NCI-H128 (cell line): ENCODE results near the gene URB2.
A peak's percentile ranks its signal among the peaks of the same experiment; 100 is the strongest.

Experiments used
- DNase-seq: peaks from one replicate; lab custom pipeline; 2025; ENCODE audit not compliant: unreplicated experiment; lab: John Stamatoyannopoulos, UW

The URB2 gene

DNA sequence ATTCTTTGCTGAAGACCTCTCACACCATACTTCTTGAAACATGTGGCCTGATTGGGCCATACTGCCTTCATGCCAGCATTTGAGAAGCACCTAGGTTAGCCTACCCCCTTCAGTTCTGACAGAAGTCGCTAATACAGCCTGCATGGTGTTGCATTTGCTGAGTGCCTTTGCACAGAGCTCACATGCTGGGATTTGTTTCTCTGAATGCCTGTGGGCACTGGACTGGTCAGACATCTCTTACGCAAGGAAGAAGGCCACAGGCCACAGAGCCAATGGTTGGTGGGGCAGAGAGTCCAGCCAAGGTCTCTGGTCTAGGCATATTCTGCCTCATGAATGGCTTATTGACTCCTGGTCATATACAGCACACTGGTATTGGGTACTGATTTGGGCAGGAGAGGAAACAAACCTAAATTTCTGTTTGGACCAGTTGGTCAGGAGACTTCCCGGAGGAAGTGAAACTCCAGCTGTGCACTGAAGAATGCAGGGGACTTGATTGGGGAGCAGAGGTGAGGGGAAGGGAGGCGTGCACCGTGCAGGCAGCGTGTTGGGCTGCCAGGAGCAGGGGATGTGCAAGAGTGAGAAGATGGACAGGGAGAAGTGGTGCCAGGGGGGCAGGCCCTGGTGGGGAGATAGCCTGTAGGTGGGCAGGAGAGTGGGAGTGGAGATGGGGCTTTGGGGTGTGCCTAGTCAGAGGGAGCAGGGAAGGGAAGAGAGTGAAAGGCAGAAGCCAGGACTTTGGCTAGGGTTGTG is 18.1 kb downstream of the URB2 start:
- DNase-seq = no peak

- no peak for DNase-seq
These were observed 19.4 kb downstream of the URB2 start for GRCh38 chr1:229645324-229645993.

DNA sequence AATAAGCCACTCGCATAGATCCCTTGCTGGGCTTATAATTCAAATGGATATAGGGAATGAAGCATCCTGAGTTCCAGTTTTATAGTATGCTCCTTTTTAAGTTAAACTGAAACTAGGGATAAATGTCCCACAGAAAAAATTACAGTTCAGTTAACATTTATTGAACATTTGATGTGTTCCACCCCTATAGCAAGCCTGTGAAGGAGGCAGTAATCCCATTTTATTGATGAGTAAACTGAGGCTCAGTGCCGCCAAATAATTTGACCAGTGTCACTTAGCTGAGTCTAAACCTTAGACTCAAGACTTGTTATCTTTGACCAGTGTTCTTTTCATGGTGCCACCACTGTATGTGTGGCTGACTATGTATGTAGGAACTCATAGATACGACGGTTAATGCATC is 22.4 kb downstream of the URB2 start:
- DNase-seq = no peak

DNA sequence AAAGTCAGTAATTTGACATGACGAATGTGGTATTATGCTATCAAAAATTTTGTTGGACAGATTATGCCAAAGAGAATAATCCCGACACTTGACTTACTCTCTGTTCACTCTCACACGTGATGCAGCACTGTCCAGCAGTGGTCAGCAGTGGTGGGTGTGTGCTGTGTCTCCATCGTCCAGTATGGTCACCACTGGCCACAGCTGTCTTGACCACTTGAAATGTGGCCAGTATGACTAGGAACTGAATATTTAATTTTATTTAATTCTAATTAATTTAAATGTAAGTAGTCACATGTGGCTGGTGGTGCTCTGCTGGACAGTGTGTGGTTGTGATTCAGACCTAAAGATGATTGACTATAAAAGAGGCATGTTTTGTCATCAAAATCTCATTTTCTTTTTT is 24.0 kb downstream of the URB2 start:
- DNase-seq = no peak

- no peak for DNase-seq
These were observed 25.5 kb downstream of the URB2 start for GRCh38 chr1:229651546-229651945.

- DNase-seq = no peak
These were observed 27.4 kb downstream of the URB2 start for GRCh38 chr1:229653420-229653819.

DNA sequence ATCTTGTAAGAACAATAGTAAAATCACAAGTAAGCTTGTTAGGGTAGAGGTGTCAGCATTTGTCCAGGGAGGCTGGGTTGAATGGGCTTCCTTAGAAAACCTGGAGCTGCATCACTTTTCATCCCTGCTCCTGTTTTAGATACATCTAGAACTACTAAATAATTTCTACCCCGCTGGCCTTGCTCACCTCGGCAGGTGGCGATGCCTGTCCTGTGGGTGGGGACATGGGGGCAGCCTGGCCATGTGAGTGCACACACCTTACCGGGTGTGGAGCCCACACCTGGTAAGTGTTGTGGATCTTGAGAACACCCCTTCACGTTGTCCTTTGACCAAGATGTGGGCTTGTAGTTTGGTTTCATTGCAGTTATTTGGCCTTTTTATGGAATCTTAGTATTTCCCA is 29.7 kb downstream of the URB2 start:
- DNase-seq = no peak

DNA sequence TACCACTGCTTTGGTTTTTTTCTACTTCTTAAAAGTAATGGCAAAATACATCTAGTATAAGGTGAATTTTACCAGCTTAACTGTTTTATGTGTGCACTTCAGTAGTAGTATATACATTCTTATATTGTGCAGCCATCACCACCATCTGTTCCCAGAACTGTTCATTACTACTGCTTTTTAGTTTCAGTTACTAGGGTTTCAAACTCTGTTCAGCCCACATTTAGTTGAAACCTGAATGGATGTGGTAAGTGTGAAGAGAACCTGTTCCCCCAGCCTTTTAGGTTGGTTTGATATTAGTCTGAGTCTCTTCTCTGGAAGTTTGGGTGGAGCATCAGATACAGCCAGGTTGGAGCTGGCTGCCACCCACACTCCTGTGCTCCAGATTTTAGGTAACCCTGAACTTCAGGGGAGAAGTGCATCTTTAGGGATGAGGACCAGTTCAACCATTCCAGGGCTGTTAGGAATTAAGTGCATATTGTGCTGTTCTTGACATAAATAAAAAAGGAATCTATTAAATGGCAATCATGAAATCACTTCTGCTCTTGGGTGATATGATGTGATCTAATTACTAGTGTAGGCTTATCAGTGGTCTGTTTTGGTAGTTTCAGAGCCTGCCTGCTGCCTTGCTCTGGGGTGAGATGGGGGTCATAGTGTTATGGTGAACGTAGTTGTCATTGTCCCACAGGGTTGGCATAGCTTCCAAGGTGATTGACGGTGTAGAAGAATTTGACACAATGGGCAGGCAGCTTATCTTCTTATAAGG is 32.1 kb downstream of the URB2 start:
- no peak for DNase-seq

DNA sequence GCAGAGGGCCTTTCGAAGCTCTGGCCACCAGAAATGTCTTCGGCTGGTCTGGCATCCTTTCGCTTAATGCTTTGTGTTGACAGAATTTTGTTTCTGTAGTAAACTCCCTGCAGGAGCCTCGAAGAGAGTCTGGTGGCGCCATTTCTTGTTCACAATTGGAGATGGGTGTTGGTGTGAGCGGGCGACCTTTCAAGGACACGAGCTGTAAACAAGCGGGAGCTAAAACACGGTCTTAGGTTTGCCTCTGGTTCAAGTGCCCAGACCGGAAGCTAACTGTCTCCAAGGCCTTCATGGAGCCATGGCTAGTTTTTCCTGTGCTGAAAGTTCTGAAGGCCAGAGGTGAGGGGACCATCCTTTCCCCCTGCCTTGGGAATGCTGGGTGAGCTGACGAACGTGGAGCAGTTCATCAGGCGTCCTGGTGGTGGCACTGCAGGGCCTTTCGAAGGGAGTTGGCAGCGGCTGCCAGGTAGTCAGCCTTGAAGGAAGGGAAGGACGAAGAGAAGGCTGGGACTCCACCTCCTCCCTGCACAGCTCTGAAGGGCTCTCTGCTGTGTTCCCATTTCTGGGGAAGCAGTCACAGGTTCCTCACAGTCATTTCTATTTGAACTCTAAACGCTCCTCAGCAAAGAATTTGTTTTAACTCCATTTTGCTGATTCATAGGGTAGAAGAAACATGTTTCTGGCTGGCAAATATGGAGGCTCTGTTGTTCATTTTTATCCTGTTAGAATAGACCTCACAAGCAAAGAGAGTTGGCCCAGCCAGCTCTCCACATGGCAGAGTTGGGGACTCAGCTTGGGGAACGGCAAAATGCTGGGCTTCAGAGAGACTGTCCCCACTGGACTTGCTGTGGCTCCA is 35.2 kb downstream of the URB2 start:
- peak; percentile 66 for DNase-seq

DNA sequence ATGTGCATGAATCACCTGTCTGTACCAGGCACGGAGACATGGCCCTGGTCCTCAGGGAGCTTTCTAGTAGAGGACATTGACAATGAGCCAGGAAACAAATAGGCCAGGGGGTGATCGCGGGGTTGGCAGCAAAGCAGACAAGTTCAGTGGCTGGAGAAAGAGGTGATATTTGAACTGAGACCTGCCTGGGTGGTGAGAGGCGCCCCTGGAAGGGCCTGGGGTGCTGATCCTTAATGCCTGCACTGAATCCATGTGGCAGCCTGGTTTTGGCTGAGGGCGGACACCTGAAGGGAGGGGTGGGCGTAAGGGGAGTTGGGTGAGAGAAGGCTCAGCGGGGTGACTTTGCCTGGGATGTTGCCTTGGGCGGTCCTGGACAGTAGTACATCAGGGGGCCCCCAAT is 35.9 kb downstream of the URB2 start:
- DNase-seq = no peak

DNA sequence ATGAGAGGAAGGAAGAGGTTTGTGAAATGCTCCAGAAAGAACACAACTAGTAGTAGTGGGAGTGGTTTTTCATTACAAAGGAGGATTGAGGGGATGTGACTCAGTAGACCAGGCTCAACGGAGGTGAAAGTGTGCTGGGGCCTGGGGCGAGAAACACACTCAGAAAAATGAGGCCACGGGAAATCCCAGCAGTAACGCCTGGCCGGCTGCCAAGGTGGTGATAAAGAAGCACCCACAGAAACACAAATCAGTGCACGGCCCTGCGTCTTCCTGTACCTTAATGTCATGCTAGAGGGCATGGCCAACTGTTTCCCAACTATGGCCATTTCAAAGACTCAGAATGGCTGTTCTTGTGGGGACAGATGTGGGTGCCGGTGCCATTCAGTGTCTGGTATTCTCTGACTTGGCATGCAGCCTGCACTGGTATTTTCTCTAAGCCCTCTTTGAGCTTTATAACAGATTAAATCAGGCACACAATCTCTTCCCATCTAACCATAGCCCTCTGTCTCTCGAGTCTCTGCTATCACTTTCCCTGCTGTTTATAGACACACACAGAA is 38.2 kb downstream of the URB2 start:
- no peak for DNase-seq

DNA sequence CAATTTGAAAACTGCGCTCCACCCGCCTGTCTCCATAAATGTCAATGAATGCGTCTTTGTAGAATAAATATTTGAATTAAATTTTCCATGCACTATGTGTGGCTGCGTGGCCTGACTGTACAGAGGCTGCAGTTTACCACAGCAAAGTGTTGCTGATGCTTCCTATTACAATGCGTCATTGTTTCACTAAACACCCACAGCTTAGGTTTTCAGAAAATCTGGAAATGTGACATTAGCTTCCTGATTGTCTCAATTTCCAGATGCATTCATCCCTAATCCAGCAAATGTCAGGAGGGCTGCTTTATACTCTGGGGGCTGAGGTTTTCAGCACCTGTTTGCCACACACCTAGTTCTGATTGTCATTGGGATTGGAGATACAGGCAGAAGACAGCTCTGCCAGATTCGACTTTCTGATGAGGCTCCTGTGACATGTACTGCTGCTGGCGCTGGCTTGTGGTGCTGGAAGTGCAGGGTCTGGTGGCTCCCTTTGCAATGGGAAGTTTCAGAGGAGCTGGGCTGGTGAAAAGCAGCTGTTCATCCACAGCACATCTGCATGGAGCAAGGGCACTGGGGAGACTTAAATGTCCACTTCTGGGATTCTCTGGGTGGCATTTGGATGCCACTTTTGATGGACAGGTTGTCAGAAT is 40.0 kb downstream of the URB2 start:
- no peak for DNase-seq

DNA sequence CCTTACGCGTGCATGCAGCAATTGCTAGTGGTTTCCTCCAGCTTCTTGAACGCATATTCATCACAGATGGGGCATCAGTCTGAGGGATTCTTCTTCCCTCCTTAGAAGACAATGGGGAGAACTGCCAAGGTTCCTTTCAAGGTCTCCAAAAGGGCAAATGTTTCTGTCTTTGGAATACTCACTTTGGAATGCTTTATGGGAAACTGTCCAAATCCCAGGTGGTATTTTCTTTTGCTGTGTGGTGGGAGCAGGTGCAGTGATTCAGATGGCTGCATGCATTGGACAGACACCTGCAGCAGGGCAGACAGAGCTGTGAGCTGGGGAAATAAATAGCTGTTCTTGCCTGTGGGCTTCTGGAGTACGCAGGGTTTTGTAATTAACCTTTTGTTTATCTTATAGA is 40.5 kb downstream of the URB2 start:
- no peak for DNase-seq

DNA sequence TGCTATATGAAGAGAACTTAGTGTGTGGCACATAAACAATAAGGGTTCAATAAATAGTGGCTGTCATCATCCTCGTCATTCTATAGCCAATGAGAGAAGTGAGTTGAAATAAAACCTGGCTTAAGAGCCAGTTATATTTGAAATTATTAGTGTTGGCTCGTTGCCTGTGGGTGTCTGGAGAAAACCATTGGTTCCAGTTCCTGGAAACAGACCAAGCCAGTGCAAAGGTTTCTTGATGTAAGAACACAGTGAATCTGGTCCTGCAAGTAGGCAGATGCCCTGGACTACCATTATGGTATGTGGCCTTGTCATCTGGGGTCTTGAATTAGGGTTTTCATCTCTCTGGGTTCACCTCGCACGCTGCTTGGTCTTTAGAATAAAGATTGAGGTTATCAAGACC is 43.3 kb downstream of the URB2 start:
- DNase-seq = no peak

DNA sequence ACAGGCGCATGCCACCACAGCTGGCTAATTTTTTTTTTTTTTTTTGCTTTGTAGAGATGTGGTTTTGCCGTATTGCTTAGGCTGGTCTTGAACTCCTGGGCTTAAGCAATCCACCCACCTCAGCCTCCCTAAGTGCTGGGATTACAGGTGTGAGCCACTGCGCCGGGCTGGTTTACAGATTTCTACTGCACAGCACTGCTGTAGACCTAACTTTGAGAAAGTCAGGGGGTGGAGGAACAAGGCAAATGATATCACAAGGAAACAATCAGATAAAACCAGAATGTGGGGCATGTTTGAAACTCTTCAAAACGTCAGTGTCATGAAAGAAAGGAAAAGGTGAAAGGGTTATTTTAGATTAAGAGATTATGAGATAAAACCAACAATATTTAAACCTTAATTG is 45.3 kb downstream of the URB2 start:
- no peak for DNase-seq

DNA sequence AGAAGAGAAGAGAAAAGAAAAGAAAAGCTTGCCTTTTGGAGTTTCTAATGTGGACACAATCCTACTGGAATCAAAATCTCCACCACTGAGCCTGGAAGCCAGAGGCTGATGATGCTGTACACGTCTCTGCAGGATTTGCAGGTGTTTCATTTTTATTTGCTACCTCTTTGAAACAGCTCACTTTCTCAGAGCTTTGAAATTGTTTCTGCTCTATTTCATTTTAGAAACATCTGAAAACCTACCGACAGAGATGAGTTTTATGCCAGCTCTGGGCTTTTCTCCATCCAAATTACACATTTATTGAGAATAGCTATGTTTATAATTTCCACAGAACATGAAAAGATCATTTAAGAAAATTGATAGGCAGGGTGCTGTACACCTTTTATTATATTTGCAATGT is 46.2 kb downstream of the URB2 start:
- DNase-seq = no peak

DNA sequence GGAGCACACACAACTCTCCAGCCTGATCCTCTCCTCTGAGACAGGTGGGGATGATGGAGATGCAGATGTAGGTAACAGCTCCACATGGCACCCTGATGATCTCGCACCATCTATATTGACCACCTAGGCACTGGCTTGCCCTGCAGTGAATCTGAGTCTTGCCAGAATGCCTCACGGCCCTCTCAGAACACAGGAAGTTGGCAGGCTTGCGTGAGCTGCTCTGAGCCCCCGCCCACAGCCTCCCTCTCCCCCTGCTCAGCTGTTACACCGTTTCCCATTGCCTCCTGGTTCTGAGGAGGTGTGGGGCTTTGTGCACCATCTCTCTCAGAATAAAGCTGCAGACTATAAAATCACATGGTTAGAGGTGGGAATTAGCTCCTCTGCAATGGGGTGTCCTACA is 48.0 kb downstream of the URB2 start:
- no peak for DNase-seq

GRCh38 chr1:229675396-229675795 is 49.3 kb downstream of the URB2 start:
- no peak for DNase-seq

DNA sequence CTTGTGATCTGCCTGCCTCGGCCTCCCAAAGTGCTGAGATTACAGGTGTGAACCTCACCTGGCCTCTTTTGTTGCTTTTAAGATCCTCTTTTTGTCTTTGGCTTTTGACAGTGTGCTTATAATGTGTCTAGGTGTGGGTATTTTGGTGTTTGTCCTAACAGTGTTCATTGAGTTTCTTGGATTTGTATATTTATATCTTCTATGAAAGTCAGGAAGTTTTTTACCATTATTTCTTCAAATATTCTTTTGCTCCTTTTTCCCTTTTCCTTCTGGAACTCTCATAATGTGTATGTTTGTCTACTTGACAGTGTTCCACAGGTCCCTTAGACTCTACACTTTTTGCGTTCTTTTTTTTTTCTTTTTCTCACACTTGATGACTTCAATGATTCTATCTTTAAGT is 59.1 kb downstream of the URB2 start:
- DNase-seq = no peak

DNA sequence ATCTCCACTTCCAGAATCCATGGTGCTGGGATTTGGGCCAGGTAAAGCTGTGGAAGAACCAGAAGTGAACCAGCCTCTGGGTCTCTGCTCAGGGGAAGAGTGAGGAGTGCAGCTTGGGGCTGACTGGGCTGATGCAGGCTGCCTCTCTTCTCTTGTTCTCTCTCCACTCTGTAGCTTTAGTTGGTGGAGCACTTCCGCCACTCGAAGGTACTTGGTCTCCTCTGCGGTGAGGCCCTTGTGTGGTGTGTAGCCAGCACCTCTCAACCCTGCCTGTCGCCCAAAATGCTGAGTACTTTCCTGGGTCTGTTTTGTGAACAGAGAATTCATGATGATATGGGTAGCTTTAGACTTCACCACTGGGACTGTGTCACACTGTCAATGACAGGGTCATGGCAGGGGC is 63.2 kb downstream of the URB2 start:
- DNase-seq = no peak
